RWPE2 (cell line): Measurements from ENCODE around the gene PCSK6.

Experiments used
- ATAC-seq: fragments of 200-7000 bp; cut with Tn5 transposase; 3 replicates; pipeline ENCODE4 v1.9.1; 2021; ENCODE audit warnings: low read depth
- DNase-seq: peaks from one replicate; pipeline ENCODE4 v3.0.0-alpha.2; 2020; ENCODE audit warnings: low spot score
- H3K27ac ChIP-seq: fragments of 450-650 bp; 2 replicates; pipeline ENCODE4 v1.5.1; 2017; ENCODE audit warnings: mild to moderate bottlenecking; ENCODE audit not compliant: poor library complexity, severe bottlenecking
- H3K27me3 ChIP-seq: fragments of 250-450 bp; sonication (Bioruptor Pico); 2 replicates; pipeline ENCODE4 v1.5.1; 2021; ENCODE audit warnings: mild to moderate bottlenecking, moderate library complexity; ENCODE audit not compliant: insufficient read depth, poor library complexity, severe bottlenecking
- H3K36me3 ChIP-seq: fragments of 250-450 bp; sonication (Bioruptor Pico); 2 replicates; pipeline ENCODE4 v1.5.1; 2020; ENCODE audit warnings: low read depth, mild to moderate bottlenecking, moderate library complexity
- H3K4me1 ChIP-seq: fragments of 250-450 bp; sonication (Bioruptor Pico); 2 replicates; pipeline ENCODE4 v1.5.1; 2021; ENCODE audit warnings: mild to moderate bottlenecking, moderate library complexity; ENCODE audit not compliant: insufficient read depth, poor library complexity, severe bottlenecking
- H3K4me3 ChIP-seq: fragments of 250-450 bp; sonication (Bioruptor Pico); 2 replicates; pipeline ENCODE4 v1.5.1; 2021; ENCODE audit warnings: mild to moderate bottlenecking, moderate library complexity; ENCODE audit not compliant: severe bottlenecking
- H3K9me3 ChIP-seq: fragments of 250-450 bp; sonication (Bioruptor Pico); 2 replicates; pipeline ENCODE4 v1.5.1; 2021; ENCODE audit warnings: mild to moderate bottlenecking, moderate library complexity; ENCODE audit not compliant: severe bottlenecking
- CTCF ChIP-seq: fragments of 450-650 bp; IDR thresholded peaks from one replicate; pipeline ENCODE4 v1.5.1; 2017; ENCODE audit warnings: mild to moderate bottlenecking, moderate library complexity; ENCODE audit not compliant: poor library complexity, severe bottlenecking

The PCSK6 gene

DNA sequence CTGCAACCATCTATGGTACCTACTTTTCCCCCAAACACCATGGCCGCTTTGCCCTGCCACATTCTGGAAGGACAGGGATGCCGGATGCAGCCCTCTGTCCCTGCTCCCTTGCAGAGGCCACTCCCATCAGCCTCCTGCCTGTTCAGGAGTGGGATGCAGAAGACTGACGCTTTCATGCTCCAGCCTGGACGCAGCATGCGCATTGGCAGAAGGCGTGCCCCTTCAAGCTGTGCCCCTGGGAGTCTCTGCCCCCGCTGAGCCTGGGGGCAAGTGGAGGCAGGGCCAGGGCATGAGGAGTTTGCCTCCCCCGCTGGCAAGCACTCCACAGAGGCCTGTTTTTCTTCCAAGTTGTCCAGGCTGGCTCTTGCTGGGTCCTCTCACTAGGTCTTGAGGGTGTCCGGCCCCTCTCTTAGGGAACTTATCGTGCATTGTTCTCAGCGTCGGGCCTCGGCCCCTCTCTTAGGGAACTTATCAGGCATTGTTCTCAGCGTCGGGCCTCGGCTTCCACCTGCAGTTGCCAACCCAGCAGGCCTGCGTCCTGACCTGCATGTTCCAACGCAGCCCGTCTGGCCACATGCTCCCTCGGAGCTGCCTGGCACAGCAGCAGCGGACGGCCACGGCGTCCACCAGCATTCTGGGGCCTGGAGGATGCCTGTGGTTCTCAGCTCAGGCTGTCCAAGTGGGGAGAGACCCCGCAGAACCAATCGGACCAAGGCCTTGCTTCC lies 179.9 kb downstream of the PCSK6 start:
- ATAC-seq (0 out of 3 replicates have a peak, but pooled peaks have one; percentile 5), DNase-seq (peak; percentile 72)
- Histone ChIP-seq H3K27me3 (no peaks in the 10 kb centered on the region), H3K4me1 (no peaks in the 10 kb centered on the region), H3K27ac (no peak overlapping the region), H3K4me3 (no peak overlapping the region), H3K9me3 (no peaks in the 10 kb centered on the region), H3K36me3 (no peaks in the 10 kb centered on the region)
- TF ChIP-seq CTCF, result no peak

- ATAC-seq, result no peak
- no peak overlapping the region for H3K27ac ChIP-seq
- no peak for TF ChIP-seq CTCF
Observed at GRCh38 chr15:101308604-101309435, 180.7 kb downstream of the PCSK6 start.

DNA sequence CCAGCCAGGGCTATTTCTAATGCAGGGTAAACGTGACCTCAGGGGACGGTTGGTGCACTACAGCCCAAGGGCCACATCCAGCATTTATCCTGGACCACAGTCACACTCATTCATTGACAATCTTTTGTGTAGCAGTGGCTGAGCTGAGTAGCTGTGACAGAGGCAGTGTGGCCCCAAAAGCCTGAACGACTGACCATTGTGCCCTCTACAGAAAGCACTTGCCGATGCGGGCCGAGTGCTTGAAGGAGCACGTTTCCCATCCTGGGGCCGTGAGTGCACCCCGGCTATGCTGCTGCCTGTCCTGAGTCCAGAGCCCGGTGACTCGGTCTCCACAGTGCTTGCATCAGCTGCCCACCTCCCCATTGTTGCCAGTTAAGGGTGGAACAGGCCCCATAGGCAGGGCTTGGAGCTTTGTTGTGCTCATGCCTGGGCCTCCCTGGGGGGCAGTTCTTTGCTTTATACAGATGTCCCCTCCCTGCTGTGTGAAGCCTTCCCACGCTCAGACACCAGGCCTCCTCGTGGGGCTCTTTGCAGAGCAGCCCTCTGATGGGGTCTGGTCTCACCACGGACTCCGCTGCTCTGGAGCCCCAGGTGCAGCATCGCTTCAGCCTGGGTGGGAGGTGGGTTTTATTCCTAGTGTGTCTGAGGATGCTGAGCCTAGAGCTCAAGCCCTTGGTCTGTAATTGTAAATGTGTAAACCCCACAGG lies 181.5 kb downstream of the PCSK6 start:
- no peaks in the 10 kb centered on the region for H3K27me3 ChIP-seq
- ATAC-seq (no peak), DNase-seq (peak; percentile 76)
- no peak for TF ChIP-seq CTCF
- no peaks in the 10 kb centered on the region for H3K36me3 ChIP-seq
- H3K27ac ChIP-seq, result no peak overlapping the region
- H3K4me3 ChIP-seq, result no peak overlapping the region
- no peaks in the 10 kb centered on the region for H3K9me3 ChIP-seq
- no peaks in the 10 kb centered on the region for H3K4me1 ChIP-seq

More at GRCh38 chr15:101308604-101309435, 180.7 kb downstream of the PCSK6 start:
- H3K36me3 ChIP-seq, result no peaks in the 10 kb centered on the region
- DNase-seq, result peak; percentile 67
- no peaks in the 10 kb centered on the region for H3K4me1 ChIP-seq
- H3K4me3 ChIP-seq, result no peak overlapping the region
- no peaks in the 10 kb centered on the region for H3K27me3 ChIP-seq
- H3K9me3 ChIP-seq, result no peaks in the 10 kb centered on the region

DNA sequence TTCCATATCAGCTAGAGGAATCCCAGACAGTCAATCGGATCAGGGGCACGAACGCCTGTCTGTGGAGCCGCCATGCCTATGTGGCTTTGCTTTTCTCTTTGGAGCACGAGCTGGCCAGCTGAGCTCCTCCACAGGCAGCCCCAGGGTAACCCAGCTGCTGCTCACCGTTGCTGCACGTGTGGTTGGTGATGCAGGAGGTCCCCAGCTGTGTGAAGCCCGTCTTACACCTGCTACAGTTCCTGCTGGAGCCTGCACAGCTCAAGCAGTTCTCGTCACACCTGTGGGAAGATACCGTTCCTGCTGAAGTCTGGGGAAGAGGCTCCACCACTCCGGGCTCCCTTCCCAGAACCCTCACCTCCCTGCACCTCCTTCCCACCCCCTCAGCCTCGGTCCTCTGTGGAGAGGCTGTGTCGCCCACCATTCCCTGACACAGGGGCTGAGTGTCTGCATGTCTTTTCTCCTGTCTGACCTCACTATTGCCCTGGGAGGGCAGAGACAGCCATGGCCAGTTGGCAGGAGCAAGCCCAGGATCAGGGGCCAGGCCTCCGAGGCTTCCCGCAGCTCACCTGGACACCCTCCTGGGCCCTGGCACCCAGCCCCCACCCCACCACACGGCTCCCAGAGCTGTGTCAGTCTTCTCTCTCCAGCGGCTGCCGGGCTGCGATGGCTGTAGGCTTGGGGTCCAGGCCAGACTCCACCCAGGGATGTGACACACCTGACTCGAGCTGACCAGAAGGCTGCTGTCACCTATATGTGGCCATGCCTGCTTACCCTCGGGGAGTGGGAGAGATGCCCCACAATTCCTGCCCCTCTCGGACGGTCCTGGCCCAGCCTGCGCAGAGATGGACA lies 182.2 kb downstream of the PCSK6 start:
- ATAC-seq (0 out of 3 replicates have a peak, but pooled peaks have one; percentile 18), DNase-seq (peak; percentile 73)
- H3K27me3 ChIP-seq, result no peaks in the 10 kb centered on the region
- no peaks in the 10 kb centered on the region for H3K9me3 ChIP-seq
- no peaks in the 10 kb centered on the region for H3K4me1 ChIP-seq
- H3K27ac ChIP-seq, result no peak overlapping the region
- TF ChIP-seq CTCF, result no peak
- H3K4me3 ChIP-seq, result no peak overlapping the region
- no peaks in the 10 kb centered on the region for H3K36me3 ChIP-seq
